HepG2 (cell line): ENCODE data around the gene PTGIR. TPM values are rescaled to one million over a fixed set of nuclear protein-coding genes. Genes with fewer than 3 reads are reported as not detected.

ENCODE experiments used
- ATF5 ChIP-seq: sonication (generic); formaldehyde crosslinking; IDR thresholded peaks from 2 replicates; pipeline ENCODE4 v1.4.0; 2020; ENCODE audit warnings: mild to moderate bottlenecking, low read depth, missing genetic modification reagents
- FOXM1 ChIP-seq: sonication (generic); formaldehyde crosslinking; IDR thresholded peaks from 2 replicates; pipeline ENCODE4 v1.5.0; 2020; ENCODE audit warnings: missing genetic modification reagents
- HCFC1 ChIP-seq: fragments of 150-350 bp; IDR thresholded peaks from 2 replicates; pipeline ENCODE4 v1.6.1; 2014; ENCODE audit warnings: low read depth, low read length
- MED13 ChIP-seq: sonication (generic); formaldehyde crosslinking; IDR thresholded peaks from 2 replicates; pipeline ENCODE4 v1.5.0; 2020; ENCODE audit warnings: missing genetic modification reagents
- PHF21A ChIP-seq: sonication (generic); formaldehyde crosslinking; IDR thresholded peaks from 2 replicates; pipeline ENCODE4 v1.5.0; 2020; ENCODE audit warnings: mild to moderate bottlenecking, missing genetic modification reagents
- SIX4 ChIP-seq: sonication (generic); formaldehyde crosslinking; IDR thresholded peaks from 2 replicates; pipeline ENCODE4 v1.4.0; 2020; ENCODE audit warnings: missing genetic modification reagents
- SP4 ChIP-seq: sonication (generic); formaldehyde crosslinking; IDR thresholded peaks from 2 replicates; pipeline ENCODE4 v1.8.1; 2023; ENCODE audit warnings: mild to moderate bottlenecking, missing genetic modification reagents
- SSRP1 ChIP-seq: IDR thresholded peaks from 2 replicates; pipeline ENCODE4 v1.6.1; 2016; ENCODE audit warnings: control low read depth
- STAG1 ChIP-seq: sonication (generic); formaldehyde crosslinking; IDR thresholded peaks from 2 replicates; pipeline ENCODE4 v1.4.0; 2020; ENCODE audit warnings: missing genetic modification reagents
- STAT5B ChIP-seq: sonication (generic); formaldehyde crosslinking; IDR thresholded peaks from 2 replicates; pipeline ENCODE4 v1.4.0; 2020; ENCODE audit warnings: missing genetic modification reagents
- SYNCRIP ChIP-seq: fragments of 200-400 bp; formaldehyde crosslinking; IDR thresholded peaks from 2 replicates; pipeline ENCODE4 v1.6.1; 2018; ENCODE audit warnings: mild to moderate bottlenecking, low read depth, low read length; ENCODE audit not compliant: insufficient read depth
- TCF12 ChIP-seq, 2 experiments: fragments of 450-650 bp in 1 of 2; sonication (generic) in 1 of 2; formaldehyde crosslinking in 1 of 2; IDR thresholded peaks; 2 replicates each; pipeline versions ENCODE4 v1.6.1 to v1.8.0; 2017 to 2022; ENCODE audit warnings: antibody characterized with exemption in 1 of 2, mild to moderate bottlenecking in 1 of 2, missing genetic modification reagents in 1 of 2, moderate library complexity in 1 of 2
- YY1 ChIP-seq: IDR thresholded peaks from 2 replicates; pipeline ENCODE4 v1.6.1; 2011; ENCODE audit warnings: low read length, low read depth, moderate library complexity, mild to moderate bottlenecking; ENCODE audit not compliant: insufficient read depth, insufficient replicate concordance
- ZBTB2 ChIP-seq: sonication (generic); formaldehyde crosslinking; IDR thresholded peaks from 2 replicates; pipeline ENCODE4 v1.8.0; 2022; ENCODE audit warnings: low read depth, missing genetic modification reagents
- ZBTB7A ChIP-seq: sonication (generic); formaldehyde crosslinking; IDR thresholded peaks from 2 replicates; pipeline ENCODE4 v1.8.0; 2022; ENCODE audit warnings: mild to moderate bottlenecking, missing genetic modification reagents
- ZEB1 ChIP-seq: IDR thresholded peaks from 2 replicates; pipeline ENCODE4 v1.6.1; 2012; ENCODE audit warnings: mild to moderate bottlenecking, low read depth, inconsistent platforms; ENCODE audit not compliant: insufficient replicate concordance
- ZNF280B ChIP-seq: sonication (generic); formaldehyde crosslinking; IDR thresholded peaks from 2 replicates; pipeline ENCODE4 v1.5.0; 2020; ENCODE audit warnings: missing genetic modification reagents, mild to moderate bottlenecking, borderline replicate concordance
- ZNF281 ChIP-seq: sonication (generic); formaldehyde crosslinking; IDR thresholded peaks from 2 replicates; pipeline ENCODE4 v1.4.0; 2020; ENCODE audit warnings: missing genetic modification reagents, borderline replicate concordance
- ZNF317 ChIP-seq: sonication (generic); formaldehyde crosslinking; IDR thresholded peaks from 2 replicates; pipeline ENCODE4 v1.5.0; 2020; ENCODE audit warnings: mild to moderate bottlenecking, missing genetic modification reagents
- ZNF343 ChIP-seq: sonication (generic); formaldehyde crosslinking; IDR thresholded peaks from 2 replicates; pipeline ENCODE4 v1.4.0; 2020; ENCODE audit warnings: mild to moderate bottlenecking, missing genetic modification reagents
- ZNF441 ChIP-seq: sonication (generic); formaldehyde crosslinking; IDR thresholded peaks from 2 replicates; pipeline ENCODE4 v1.7.0; 2021; ENCODE audit warnings: missing genetic modification reagents, borderline replicate concordance
- ZNF468 ChIP-seq: sonication (generic); formaldehyde crosslinking; IDR thresholded peaks from 2 replicates; pipeline ENCODE4 v1.8.0; 2022; ENCODE audit warnings: mild to moderate bottlenecking, moderate library complexity, missing genetic modification reagents
- ZNF607 ChIP-seq: sonication (generic); formaldehyde crosslinking; IDR thresholded peaks from 2 replicates; pipeline ENCODE4 v1.5.1; 2020; ENCODE audit warnings: missing genetic modification reagents, mild to moderate bottlenecking, borderline replicate concordance
- polyA plus RNA-seq, 8 experiments: library from polyadenylated mRNA; depleted of rRNA in 3 of 8; stranded (reverse) in 7 of 8; unstranded in 1 of 8; fragments of >200 nt; fragmentation: Illumina TruSeq in 4 of 8; extraction: Trizol in 4 of 8; gene quantifications; 2 replicates each; pipeline versions ENCODE4 v1.2.1 to v1.2.3, GENCODE V29; 2011 to 2016; ENCODE audit warnings: low read depth in 4 of 8, missing spikeins in 1 of 8, mixed read lengths in 1 of 8; ENCODE audit not compliant: insufficient read depth in 1 of 8
- total RNA-seq, 5 experiments: library from RNA; depleted of rRNA; stranded (reverse); fragments of >200 nt; fragmentation: Illumina TruSeq; extraction: Trizol; gene quantifications; 2 replicates each; pipeline ENCODE4 v1.2.3, GENCODE V29; 2016; ENCODE audit warnings: low read depth in 1 of 5

Gene PTGIR
- total and polyA plus RNA-seq, 2 of the 13 experiments (the other 11 are each of a cell fraction or from before 2014, with no cell fraction given): not detected

- TF ChIP-seq ZBTB2 (CRISPR knock-in tag) (peak; percentile 84; the same call in 1 of the 2 replicates), HCFC1 (peak; percentile 35; the same call in 1 of the 2 replicates), ZNF280B (CRISPR knock-in tag) (peak; percentile 53; the same call in 1 of the 2 replicates), FOXM1 (CRISPR knock-in tag) (no peak), ATF5 (CRISPR knock-in tag) (no peak), MED13 (peak; percentile 22; the same call in 1 of the 2 replicates), ZNF317 (CRISPR knock-in tag) (no peak), YY1 (peak; percentile 65), TCF12 (IDR thresholded peaks at IDR 0.05) (no peak), TCF12 (CRISPR knock-in tag; IDR thresholded peaks at IDR 0.05) (no peak), ZNF441 (CRISPR knock-in tag) (peak; percentile 35; the same call in 1 of the 2 replicates), SSRP1 (CRISPR knock-in tag) (no peak), STAT5B (CRISPR knock-in tag) (peak; percentile 84; the same call in 1 of the 2 replicates), ZNF607 (peak; percentile 72), STAG1 (CRISPR knock-in tag) (no peak), SP4 (CRISPR knock-in tag) (peak; percentile 98), ZNF343 (CRISPR knock-in tag) (no peak), ZBTB7A (peak; percentile 53; the same call in 1 of the 2 replicates), PHF21A (CRISPR knock-in tag) (peak; percentile 93), SIX4 (peak; percentile 35; the same call in 1 of the 2 replicates), ZEB1 (no peak), ZNF468 (CRISPR knock-in tag) (no peak), SYNCRIP (no peak), ZNF281 (CRISPR knock-in tag) (peak; percentile 47; the same call in 1 of the 2 replicates)
Measured at GRCh38 chr19:46600384-46601317, 24.2 kb downstream of the PTGIR start (continued).
